Measurements from ENCODE around the gene PPP2R1B. TPM values are rescaled to one million over a fixed set of nuclear protein-coding genes. Genes with fewer than 3 reads are reported as not detected.

Gene PPP2R1B
- total and polyA plus RNA-seq, 4 donors: 33.2 to 316 (median 52.5) TPM

DNA sequence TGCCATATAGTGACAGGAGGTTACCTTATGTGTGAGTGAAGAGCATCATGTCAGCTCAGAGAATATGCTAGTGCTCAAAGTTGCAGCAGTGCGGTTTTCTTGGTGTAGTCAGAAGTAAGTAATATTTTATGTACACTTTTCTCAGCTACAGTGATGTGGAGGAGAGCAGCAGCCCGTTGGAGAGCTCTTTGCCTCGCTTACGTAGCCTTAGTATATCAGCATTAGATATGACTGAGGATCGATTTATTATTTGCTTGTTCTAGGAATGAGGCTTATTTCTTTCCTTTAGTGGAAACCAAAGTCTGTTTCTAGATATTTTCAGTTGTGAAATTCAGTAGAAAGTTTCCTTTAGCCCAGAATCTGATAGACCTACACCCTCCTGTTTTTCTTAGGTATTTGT lies 63.6 kb downstream of the PPP2R1B start:
- no peak for DNase-seq (ENCODE audit: low spot score)
- Histone ChIP-seq H3K9me3 (ENCODE audit: control insufficient read depth in 4 of 4, low read length in 3 of 4) (no peaks in the 10 kb centered on the region), H3K4me3 (ENCODE audit: low read depth in 1 of 3, low read length in 3 of 3) (no peak overlapping the region), H3K27ac (ENCODE audit: low read depth in 1 of 2, low read length in 2 of 2) (no peak overlapping the region), H3K27me3 (ENCODE audit: control insufficient read depth in 4 of 4, insufficient read depth in 4 of 4, low read length in 3 of 4) (no peaks in the 10 kb centered on the region), H3K9ac (ENCODE audit: low read depth in 1 of 2, low read length in 2 of 2) (no peak overlapping the region), H3K36me3 (ENCODE audit: control insufficient read depth in 4 of 4, insufficient read depth in 3 of 4, low read depth in 1 of 4, low read length in 3 of 4) (peaks cover 0 to 68% (median 54%) of the 10 kb centered on the region in 4 donors), H3K4me1 (ENCODE audit: control insufficient read depth in 4 of 4, insufficient read depth in 4 of 4, low read length in 3 of 4) (peaks cover 0 to 5% (median 3%) of the 10 kb centered on the region in 4 donors)
- WGBS: 97% methylated on average over 5 of the region's 5 CpGs
- no peak for TF ChIP-seq MAX (IDR thresholded peaks at IDR 0.05)
- no peak for TF ChIP-seq GABPA (IDR thresholded peaks at IDR 0.05 in 1 of 2, conservative IDR thresholded peaks at IDR 0.05 in 1 of 2)
- TF ChIP-seq FOXA2 (IDR thresholded peaks at IDR 0.05): no peak
- TF ChIP-seq, protein P1, sequence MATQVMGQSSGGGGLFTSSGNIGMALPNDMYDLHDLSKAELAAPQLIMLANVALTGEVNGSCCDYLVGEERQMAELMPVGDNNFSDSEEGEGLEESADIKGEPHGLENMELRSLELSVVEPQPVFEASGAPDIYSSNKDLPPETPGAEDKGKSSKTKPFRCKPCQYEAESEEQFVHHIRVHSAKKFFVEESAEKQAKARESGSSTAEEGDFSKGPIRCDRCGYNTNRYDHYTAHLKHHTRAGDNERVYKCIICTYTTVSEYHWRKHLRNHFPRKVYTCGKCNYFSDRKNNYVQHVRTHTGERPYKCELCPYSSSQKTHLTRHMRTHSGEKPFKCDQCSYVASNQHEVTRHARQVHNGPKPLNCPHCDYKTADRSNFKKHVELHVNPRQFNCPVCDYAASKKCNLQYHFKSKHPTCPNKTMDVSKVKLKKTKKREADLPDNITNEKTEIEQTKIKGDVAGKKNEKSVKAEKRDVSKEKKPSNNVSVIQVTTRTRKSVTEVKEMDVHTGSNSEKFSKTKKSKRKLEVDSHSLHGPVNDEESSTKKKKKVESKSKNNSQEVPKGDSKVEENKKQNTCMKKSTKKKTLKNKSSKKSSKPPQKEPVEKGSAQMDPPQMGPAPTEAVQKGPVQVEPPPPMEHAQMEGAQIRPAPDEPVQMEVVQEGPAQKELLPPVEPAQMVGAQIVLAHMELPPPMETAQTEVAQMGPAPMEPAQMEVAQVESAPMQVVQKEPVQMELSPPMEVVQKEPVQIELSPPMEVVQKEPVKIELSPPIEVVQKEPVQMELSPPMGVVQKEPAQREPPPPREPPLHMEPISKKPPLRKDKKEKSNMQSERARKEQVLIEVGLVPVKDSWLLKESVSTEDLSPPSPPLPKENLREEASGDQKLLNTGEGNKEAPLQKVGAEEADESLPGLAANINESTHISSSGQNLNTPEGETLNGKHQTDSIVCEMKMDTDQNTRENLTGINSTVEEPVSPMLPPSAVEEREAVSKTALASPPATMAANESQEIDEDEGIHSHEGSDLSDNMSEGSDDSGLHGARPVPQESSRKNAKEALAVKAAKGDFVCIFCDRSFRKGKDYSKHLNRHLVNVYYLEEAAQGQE (IDR thresholded peaks at IDR 0.05): no peak
- TF ChIP-seq ATF3 (IDR thresholded peaks at IDR 0.05): no peak

GRCh38 chr11:111700162-111700561 lies 66.0 kb downstream of the PPP2R1B start:
- WGBS: 97% methylated on average over 1 of the region's 1 CpG
- Histone ChIP-seq H3K27ac (ENCODE audit: low read depth in 1 of 2, low read length in 2 of 2) (no peak overlapping the region), H3K9ac (ENCODE audit: low read depth in 1 of 2, low read length in 2 of 2) (no peak overlapping the region), H3K36me3 (ENCODE audit: control insufficient read depth in 4 of 4, insufficient read depth in 3 of 4, low read depth in 1 of 4, low read length in 3 of 4) (peaks cover 0 to 58% (median 44%) of the 10 kb centered on the region in 4 donors), H3K9me3 (ENCODE audit: control insufficient read depth in 4 of 4, low read length in 3 of 4) (no peaks in the 10 kb centered on the region), H3K4me3 (ENCODE audit: low read depth in 1 of 3, low read length in 3 of 3) (no peak overlapping the region), H3K4me1 (ENCODE audit: control insufficient read depth in 4 of 4, insufficient read depth in 4 of 4, low read length in 3 of 4) (no peaks in the 10 kb centered on the region), H3K27me3 (ENCODE audit: control insufficient read depth in 4 of 4, insufficient read depth in 4 of 4, low read length in 3 of 4) (no peaks in the 10 kb centered on the region)
- DNase-seq (ENCODE audit: low spot score): no peak
- no peak for TF ChIP-seq SP1 (IDR thresholded peaks at IDR 0.05)
- TF ChIP-seq, protein P2, sequence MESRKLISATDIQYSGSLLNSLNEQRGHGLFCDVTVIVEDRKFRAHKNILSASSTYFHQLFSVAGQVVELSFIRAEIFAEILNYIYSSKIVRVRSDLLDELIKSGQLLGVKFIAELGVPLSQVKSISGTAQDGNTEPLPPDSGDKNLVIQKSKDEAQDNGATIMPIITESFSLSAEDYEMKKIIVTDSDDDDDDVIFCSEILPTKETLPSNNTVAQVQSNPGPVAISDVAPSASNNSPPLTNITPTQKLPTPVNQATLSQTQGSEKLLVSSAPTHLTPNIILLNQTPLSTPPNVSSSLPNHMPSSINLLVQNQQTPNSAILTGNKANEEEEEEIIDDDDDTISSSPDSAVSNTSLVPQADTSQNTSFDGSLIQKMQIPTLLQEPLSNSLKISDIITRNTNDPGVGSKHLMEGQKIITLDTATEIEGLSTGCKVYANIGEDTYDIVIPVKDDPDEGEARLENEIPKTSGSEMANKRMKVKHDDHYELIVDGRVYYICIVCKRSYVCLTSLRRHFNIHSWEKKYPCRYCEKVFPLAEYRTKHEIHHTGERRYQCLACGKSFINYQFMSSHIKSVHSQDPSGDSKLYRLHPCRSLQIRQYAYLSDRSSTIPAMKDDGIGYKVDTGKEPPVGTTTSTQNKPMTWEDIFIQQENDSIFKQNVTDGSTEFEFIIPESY (IDR thresholded peaks at IDR 0.05): no peak
- TF ChIP-seq TAF1 (conservative IDR thresholded peaks at IDR 0.05): no peak
- no peak for TF ChIP-seq HNF4A (conservative IDR thresholded peaks at IDR 0.05)
- TF ChIP-seq EGR1 (IDR thresholded peaks at IDR 0.05; ENCODE audit: low read depth in 2 of 2): no peak
- no peak for TF ChIP-seq ATF3 (IDR thresholded peaks at IDR 0.05)
- no peak for TF ChIP-seq FOXA2 (IDR thresholded peaks at IDR 0.05)
- no peak for TF ChIP-seq YY1 (IDR thresholded peaks at IDR 0.05)
- TF ChIP-seq, protein P3, sequence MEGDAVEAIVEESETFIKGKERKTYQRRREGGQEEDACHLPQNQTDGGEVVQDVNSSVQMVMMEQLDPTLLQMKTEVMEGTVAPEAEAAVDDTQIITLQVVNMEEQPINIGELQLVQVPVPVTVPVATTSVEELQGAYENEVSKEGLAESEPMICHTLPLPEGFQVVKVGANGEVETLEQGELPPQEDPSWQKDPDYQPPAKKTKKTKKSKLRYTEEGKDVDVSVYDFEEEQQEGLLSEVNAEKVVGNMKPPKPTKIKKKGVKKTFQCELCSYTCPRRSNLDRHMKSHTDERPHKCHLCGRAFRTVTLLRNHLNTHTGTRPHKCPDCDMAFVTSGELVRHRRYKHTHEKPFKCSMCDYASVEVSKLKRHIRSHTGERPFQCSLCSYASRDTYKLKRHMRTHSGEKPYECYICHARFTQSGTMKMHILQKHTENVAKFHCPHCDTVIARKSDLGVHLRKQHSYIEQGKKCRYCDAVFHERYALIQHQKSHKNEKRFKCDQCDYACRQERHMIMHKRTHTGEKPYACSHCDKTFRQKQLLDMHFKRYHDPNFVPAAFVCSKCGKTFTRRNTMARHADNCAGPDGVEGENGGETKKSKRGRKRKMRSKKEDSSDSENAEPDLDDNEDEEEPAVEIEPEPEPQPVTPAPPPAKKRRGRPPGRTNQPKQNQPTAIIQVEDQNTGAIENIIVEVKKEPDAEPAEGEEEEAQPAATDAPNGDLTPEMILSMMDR (IDR thresholded peaks at IDR 0.05; ENCODE audit: low read depth, low read length, missing input control): no peak
- no peak for TF ChIP-seq RXRA (IDR thresholded peaks at IDR 0.05)
- no peak for TF ChIP-seq NR2F2 (IDR thresholded peaks at IDR 0.05)
- TF ChIP-seq MAX (IDR thresholded peaks at IDR 0.05): no peak
- TF ChIP-seq RAD21 (IDR thresholded peaks at IDR 0.05): no peak
- TF ChIP-seq, protein P1 (IDR thresholded peaks at IDR 0.05): no peak
- no peak for TF ChIP-seq HNF4G (IDR thresholded peaks at IDR 0.05)
- no peak for TF ChIP-seq FOXA1 (IDR thresholded peaks at IDR 0.05)
- no peak for TF ChIP-seq JUND (IDR thresholded peaks at IDR 0.05)
- no peak for TF ChIP-seq GABPA (IDR thresholded peaks at IDR 0.05 in 1 of 2, conservative IDR thresholded peaks at IDR 0.05 in 1 of 2)

Measured in liver (tissue), 9 donors.